DMS153 (cell line): Measurements from ENCODE around the gene MPZL1.
"Not testable (repeated sequence)": the region's sequence is repeated elsewhere in the genome, so short reads cannot be mapped to it uniquely, and the experiment has no call there.

Experiments
- DNase-seq: peaks from one replicate; lab custom pipeline; 2025; lab: John Stamatoyannopoulos, UW

MPZL1 gene

DNA sequence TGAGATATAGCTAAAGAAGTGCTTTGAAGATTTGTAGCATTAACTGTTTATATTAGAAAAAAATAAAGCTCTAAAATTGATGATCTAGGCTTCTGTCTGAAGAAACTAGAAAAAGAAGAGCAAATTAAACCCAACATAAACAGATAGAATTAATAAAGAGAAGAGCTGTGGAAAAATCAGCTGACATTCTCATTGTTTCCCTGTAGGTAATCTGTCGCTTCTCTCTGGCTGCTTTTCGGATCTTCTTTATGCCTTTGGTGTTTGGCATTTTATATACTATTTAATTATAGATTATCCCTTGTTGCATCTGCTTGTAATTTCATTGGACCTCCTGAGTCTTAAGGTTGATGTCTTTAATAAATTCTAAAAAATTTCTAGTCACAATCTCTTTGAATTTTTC lies 59.8 kb downstream of the MPZL1 start:
- DNase-seq: no peak

DNA sequence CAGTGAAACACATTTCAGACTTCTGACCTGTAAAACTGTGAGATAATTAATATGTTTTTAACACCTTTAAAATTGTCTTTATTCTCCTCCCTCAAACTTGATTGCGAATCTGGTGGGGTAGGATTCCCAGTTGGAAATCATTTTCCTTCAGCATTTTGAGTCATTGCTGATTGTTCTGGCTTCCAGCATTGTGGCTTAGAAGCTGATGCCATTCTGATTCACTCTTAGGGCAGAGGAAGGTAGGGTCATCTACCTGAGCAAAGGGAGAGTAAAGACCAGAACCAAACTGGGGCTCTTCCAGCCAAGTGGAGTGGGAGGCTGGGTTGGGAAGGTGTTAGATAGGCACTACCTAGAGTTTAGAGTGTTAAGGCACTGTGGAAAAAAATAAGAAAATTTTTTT lies 61.2 kb downstream of the MPZL1 start:
- DNase-seq: no peak

DNA sequence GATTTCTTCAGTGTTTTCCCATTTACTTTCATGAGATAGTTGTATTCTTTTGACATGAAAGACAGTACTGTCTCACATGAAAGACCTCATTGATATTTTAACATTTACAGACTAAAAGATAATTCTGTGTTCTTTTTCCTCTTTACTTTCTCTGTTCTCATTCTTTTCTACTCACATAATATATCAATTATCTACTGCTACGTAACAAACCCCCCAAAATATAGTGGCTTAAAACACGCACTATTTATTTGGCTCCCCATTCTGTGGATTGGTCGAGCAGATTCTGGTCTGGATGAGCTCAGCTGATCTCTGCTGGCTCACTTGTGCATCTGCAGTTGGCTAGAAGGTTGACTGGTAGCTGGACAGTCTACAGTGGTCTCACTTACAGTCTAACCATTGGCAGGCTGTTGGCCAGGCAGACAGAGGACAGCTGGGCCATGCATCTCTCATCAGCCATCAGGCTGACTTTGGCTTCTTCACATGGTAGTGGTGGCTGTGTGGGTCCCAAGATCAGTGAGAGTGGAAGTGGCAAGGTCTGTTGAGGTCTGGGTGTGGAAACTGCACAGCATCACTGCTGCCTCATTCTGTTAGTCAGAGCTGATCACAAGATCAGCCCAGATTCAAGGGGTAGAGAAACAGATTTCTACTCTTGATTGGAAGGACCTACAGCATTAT lies 63.2 kb downstream of the MPZL1 start:
- no peak for DNase-seq

DNA sequence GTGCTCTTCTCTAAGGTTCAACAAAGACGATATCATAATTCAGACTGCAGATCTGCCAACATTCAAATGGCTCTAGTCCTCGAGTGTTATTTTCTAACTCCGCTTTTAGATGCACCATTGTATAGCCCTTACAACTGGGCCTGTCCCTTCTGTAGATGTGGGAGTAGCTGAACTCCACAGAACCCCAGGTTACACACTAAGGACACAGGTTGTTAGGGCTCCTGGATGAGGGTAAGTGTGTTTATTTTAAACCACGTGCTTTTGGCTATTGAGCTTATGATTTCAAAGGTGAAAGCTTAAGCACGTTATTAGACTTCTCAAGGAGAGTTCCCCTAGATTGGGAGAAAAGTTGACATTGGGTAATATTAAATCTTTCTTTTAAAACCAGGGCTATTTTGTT lies 64.7 kb downstream of the MPZL1 start:
- no peak for DNase-seq

DNA sequence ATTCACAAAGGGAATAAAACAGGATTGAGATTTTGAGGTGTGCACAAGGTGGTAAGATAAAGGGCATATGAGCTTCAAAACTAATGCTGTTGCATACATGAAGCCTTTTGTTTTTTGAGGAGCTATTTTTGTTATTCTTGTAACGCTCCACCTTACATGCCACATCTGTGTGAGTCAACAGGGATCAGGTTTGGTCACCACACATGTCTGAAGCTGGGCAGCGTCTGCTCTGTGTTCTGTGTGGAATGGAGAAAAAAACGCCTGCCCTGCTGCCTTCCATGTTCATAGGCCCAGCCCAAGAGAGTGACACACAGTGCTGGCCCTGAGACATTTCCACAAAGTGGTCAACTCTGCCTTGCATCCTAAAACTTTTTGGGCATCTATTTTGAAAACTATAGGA lies 67.7 kb downstream of the MPZL1 start:
- DNase-seq: no peak

DNA sequence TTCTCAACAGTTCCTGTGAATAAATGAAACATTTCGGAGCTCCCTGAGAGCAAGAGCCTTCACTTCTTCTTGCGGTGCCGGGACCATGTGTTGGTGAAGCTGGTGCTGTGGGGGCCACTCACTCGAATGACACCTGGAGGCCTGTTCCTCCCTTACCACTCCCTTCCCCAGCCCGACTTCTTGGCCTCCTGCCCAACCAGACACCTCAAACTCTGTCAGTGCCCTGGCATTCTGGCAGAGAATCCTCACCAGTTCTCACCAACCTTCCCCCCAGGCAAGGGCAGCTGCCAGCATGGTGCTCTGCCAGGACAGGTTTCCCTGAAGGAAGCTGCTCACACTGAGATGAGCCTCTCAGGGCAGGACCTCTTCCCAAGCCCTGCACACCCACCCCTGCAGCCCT lies 68.3 kb downstream of the MPZL1 start:
- no peak for DNase-seq

DNA sequence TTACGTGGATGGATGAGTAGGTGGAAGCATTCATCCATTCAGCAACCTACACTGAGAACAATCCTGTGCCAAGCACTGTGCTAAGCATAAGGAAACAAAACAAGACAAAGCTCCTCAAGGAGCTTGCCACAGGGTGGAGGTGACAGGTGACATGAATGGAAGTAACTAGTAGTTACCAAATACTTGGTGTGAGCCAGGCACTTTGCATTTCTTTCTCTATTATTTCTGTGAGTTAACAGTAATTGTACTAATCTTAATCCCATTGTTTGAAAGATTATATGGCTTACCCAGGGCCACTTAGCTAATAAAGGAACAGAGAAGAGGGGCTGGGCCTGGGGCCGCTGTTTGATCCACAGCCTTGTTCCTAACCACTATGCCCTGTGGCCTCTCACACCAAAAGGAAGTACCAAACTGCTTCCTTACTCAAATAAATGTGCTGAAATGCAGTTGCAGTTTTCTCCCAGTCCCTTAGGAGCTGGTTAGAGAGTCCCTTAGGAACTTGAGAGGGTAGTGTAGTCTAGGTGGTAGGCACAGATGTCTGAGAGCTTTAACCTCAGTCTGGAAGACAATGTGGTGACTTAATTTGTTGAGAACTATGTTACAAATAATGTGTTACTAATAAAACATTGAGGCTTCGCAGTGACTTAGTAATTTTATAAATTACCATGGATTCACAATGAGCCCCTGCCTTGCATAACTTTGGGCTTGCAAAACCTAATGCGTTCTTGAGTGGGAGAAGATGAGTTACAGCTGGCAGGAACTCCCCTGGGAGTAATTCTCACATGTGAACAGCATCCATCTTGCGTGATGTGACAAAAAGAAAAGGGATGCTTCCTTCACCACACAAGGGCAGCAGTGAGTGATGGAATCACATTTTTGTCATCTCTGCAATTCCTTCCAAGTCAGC lies 69.8 kb downstream of the MPZL1 start:
- no peak for DNase-seq

DNA sequence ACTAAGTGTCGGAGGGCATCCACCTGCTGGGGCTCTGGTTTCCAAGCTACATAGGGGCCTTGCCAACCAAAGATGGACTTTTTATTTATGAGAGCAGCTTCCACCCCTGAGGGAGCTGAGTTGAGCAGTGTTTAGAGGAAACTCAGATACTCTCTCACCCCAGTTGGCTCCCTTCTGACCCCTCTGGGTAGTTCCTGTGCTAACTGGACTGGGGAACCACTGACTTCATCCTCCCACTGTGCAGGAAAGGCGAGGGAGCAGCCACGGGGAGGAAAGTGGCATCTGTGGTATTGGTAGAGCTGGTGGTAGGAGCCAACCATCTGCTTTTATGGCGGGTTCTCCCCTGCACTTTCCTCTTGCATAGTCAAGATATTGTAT lies 70.4 kb downstream of the MPZL1 start:
- DNase-seq: no peak

DNA sequence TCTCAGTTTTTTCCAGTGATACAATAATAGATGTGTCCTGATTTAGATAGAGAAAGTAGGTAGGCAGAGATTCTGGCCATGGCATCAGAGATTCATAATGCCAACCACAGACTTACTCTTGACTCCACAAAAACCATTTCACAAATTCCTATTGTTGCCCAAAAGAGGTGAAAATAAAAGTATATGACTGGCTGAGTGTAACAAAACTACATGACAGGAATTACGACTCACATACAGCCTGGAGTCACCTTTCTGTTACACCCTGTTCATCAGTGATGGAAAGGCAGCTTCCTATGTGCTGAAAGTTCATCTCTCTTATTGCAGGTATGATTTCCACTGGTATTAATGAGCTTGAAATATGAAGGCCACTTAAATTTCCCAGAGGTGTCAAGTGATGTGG lies 72.3 kb downstream of the MPZL1 start:
- DNase-seq: no peak

DNA sequence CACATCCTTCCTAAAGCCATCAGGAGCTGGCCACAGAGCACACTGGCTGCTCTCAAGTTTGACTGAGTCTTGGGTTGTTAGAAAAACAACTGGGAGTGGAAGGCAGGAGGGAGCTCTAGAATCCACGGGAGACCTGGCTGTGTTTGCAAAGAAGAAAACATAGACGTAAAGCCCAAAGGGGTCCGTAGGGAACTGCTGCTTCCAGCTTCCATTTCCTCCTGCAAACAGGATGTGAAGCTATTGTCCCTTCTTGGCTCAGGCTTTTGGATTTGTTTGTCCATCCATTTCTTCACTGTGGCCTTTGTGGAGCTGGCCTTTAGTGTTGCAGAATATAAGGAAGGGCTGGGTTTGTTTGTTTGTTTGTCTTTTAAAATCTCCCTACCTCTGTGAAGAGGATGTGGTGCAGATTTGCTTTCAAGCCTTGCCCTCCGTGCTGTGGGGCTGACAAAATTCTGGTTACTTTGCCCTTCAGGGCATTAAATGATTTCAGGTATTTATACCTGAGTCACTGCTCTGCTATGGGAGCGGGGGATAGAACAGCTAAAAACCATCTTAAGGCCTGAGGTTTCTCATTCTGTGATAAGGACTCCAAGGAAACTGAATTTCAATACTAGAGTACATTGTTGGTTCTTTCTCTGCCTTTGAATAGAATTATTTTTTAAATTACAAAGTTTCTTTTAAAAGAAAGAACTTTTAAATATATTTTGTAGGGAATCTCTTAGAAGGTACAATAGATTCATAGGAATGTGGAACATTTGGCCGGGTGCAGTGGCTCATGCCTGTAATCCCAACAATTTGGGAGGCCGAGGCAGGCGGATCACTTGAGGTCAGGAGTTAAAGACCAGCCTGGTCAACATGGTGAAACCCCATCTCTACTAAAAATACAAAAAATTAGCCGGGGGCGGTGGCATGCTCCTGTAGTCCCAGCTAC lies 74.3 kb downstream of the MPZL1 start:
- DNase-seq: peak; percentile 90

DNA sequence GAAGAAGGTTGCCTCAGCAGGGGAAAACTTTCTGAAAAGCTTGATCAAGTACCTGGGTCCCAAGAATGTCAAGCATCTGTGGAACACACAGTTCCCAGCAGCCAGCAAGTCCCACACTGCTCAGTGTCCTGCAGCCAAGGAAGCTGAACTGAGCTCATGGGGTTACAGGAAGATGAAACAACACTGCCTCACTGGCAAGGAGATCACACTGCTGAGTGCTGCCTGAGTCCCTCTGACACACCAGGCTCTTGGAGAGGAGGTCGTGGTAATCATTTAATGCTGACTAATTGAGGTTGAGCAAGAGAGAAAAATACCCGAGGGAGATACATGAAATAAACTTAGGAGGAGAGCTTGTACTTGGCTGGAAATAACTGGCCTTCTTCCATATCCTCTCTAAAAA lies 75.2 kb downstream of the MPZL1 start:
- peak; percentile 26 for DNase-seq

DNA sequence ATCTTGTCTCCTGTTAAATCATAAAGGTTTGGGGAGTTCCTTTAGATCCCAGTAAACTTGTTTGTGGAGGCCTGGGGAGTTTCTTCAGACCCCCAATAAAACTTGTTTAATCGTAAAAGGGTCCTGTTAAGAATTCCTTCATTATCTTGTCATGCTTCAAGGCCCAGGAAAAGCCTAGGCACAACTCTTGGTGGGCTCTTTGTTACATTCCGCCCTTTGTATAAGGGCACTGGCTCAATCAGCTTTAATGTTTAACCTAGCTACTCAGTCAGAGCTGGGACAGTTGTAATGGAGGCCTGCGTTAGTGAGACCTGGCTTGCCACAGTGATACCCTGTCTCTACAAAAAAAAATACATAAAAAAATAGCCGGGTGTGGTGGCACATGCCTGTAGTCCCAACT lies 77.2 kb downstream of the MPZL1 start:
- no peak for DNase-seq

DNA sequence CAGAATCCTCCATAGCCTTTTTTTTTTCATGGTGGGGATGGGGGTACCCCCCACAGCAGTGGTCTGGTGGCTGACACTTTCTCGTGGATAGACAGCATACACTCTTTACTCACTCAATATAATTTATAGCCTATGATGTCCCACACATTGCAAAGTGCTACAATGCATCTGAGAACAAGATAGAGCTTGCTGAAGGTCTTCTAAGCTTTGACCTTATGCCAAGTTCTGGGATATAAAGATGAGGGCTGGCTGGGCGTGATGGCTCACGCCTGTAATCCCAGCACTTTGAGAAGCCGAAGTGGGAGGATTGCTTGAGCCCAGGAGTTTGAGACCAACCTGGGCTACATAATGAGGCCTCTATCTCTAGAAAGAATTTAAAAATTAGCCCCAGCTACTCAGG lies 78.0 kb downstream of the MPZL1 start:
- DNase-seq: no peak

DNA sequence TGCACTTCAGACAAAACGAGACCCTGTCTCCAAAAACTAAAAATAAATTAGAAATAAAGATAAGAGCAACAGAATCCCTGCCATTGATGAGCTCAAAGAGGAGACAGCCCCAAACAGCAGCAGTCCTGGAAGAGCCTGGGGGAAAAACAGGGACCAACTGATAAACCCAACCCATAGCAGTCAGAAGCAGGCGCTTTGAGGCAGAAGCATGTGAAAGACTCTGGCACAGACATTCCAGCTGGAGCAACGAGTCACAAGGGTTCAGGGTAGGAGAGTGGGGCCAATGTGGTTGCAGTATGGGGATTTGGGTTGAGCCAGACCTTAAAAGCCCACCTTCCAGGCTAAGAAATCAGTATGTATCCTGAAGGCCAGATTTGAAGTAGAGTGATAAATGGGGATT lies 78.5 kb downstream of the MPZL1 start:
- DNase-seq: no peak

DNA sequence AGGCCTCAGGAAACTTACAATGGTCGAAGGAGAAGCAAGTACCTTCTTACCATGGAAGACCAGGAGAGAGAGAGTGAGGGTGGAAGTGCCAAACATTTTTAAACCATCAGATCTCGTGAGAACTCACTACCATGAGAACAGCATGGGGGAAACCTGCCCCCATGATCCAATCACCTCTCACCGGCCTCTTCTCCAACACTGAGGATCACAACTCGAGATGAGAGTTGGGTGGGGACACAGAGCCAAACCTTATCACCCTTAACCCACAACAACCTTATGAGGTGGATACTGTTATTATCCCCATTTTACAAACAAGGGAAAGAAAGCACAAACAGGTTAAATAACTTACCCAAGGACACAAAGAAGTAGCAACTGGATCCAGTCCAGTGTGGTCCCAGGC lies 80.5 kb downstream of the MPZL1 start:
- no peak for DNase-seq

DNA sequence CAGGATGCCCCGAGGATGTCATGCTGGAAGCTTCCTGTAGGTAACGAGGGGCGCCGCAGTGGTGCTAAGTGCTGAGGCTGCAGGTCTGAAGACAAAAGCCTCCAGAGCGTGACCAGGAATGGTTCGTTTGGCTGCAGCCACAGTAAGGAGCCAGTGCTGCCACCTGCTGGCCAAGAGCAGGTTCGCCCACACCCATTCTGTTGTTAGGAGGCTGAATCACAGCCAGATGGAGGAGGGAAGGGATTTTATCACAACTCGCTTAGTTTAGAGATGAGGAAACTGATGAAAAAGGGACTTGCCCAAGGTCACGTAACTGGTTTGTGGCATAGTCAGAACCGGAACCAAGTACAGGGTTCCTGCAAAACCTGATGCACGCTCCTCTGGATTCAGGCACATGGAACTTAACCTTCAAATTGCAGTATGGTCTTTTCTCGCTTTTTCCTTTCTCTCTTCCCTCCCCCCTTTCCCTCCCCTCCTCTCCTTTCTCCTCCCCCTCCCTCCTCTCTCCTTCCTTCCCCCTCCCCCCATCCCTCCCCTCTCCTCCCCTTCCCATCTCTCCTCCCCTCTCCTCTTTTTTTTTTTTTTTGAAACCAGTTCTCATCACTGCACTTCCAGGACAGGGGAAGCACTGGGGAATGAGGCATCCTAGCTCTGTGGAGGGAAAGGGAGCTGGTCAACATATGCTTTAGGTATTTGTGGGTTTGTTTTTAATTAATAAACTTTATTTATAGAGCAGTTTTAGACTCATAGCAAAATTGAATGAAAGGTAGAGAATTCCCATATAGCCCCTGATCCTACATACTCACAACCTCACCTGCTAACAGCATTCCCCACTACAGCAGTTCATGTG lies 81.8 kb downstream of the MPZL1 start:
- peak; percentile 56 for DNase-seq

DNA sequence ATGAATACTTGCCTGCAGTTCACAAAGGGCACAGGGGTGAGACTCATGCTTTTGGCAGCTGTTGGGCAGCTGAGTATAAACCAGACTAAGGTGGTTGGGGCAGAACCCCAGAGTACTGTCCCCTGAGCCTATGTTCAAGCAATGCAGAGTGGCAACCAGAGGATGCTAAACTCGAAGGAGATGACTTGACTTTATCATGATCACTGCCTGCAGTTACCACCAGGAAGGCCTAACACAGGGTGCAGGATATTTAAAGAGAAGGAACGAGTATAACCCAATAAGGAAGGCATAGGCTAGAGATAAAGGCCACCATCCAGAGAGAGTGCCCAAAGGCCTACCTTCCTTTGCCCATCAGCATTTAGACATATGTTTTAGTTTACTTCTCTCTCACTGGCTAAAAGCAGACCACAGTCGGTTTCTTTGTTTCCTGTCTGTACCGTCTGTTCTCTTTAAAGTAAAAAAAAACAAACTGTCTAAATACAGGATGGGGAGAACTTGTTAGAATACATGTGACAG lies 83.3 kb downstream of the MPZL1 start:
- no peak for DNase-seq

DNA sequence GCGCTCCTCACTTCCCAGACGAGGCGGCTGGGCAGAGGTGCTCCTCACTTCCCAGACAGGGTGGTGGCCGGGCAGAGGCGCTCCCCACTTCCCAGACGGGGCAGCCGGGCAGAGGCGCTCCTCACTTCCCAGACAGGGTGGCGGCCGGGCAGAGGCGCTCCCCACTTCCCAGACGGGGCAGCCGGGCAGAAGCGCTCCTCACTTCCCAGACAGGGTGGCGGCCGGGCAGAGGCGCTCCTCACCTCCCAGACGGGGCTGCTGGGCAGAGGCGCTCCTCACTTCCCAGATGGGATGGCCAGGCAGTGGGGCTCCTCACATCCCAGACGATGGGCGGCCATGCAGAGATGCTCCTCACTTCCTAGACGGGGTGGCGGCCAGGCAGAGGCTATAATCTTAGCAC lies 84.5 kb downstream of the MPZL1 start:
- DNase-seq: not testable (repeated sequence)

DNA sequence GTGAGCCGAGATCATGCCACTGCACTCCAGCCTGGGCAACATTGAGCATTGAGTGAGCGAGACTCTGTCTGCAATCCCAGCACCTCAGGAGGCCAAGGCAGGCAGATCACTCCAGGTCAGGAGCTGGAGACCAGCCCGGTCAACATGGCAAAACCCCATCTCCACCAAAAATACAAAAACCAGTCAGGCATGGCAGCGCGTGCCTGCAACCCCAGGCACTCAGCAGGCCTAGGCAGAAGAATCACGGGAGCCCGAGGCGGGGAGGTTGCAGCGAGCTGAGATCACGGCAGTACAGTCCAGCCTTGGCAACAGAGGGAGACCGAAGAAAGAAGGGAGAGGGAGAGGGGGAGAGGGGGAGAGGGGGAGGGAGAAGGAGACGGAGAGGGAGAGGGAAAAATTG lies 84.9 kb downstream of the MPZL1 start:
- DNase-seq: not testable (repeated sequence)

DNA sequence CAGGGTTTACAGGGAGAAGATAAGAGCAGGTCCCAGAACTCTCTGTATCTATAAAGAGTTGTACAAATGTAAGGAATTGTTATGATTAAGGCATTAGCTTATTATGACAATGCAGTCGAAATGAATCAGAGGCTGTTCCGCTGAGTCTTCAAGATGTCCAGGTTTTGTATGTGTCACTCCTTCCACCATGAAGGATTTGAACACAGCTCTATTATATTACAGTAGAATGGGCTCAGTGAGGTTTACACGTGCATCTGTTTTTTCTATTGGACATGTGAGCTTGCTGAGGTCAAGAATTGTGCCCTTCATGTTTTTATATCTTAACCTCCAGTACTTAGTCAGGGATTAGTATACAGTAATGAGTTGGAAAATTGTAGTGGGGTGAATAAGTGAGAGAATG lies 86.3 kb downstream of the MPZL1 start:
- no peak for DNase-seq

DNA sequence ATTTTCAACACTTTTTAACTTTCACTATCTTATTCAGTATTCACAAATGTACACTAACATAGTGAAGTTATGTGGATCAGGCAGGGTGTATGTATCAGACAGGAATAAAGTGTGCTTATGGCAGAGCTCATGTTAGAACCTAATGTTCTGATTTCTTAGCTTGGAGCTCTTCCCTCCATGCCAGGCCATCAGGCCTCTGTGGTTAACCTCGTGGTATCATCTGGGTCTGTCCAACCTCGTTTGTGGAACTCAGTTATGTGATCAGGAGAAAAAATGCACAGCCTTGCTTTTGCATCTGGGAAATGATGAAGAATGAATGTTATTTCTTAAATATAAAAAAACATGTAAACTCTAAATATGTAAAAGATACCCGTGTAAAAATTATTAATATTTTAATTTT lies 86.9 kb downstream of the MPZL1 start:
- no peak for DNase-seq
